T-cell (primary cell): ENCODE data around the gene NOL4L. TPM values are rescaled to one million over a fixed set of nuclear protein-coding genes. Genes with fewer than 3 reads are reported as not detected.
A peak's percentile ranks its signal among the peaks of the same experiment; 100 is the strongest.
"Not testable (repeated sequence)": the region's sequence is repeated elsewhere in the genome, so short reads cannot be mapped to it uniquely, and the experiment has no call there.

Experiments
- ATAC-seq, 4 experiments: fragments of 200-7000 bp in 3 of 4; fragments of 150-1000 bp in 1 of 4; cut with Tn5 transposase; replicated peaks in 1 of 4; 1 replicate in 3 of 4; 2 replicates in 1 of 4; pipeline ENCODE4 v1.10.0; 2021; ENCODE audit warnings: moderate library complexity in 3 of 4, mild to moderate bottlenecking in 2 of 4, moderate number of reproducible peaks in 1 of 4
- CTCF ChIA-PET, 2 donors: fragments of 300-600 bp; sonication (Branson Sonifier 250); formaldehyde crosslinking; loops; one replicate each; lab custom pipeline; 2022; ENCODE audit warnings: antibody characterized with exemption in 2 of 2; lab: Charles Lee
- POLR2A ChIA-PET, 2 donors: fragments of 300-600 bp; sonication (Branson Sonifier 250); formaldehyde crosslinking; loops; one replicate each; lab custom pipeline; 2022; ENCODE audit warnings: antibody characterized with exemption in 2 of 2; lab: Charles Lee
- DNase-seq, 35 experiments: peaks; one replicate each; pipeline versions ENCODE4 v3.0.0 to v3.0.0-alpha.2; 2013 to 2023
- H3K27ac ChIP-seq: one replicate; pipeline ENCODE4 v1.5.1; 2013; ENCODE audit warnings: low read length
- H3K27me3 ChIP-seq, 2 experiments: replicated peaks in 1 of 2; 1 replicate in 1 of 2; 2 replicates in 1 of 2; pipeline versions ENCODE4 v1.6.1 to v1.7.0; 2013; ENCODE audit warnings: low read length in 1 of 2, mixed read lengths in 1 of 2; ENCODE audit not compliant: control insufficient read depth in 2 of 2, insufficient read depth in 2 of 2; ENCODE audit errors: extremely low read depth in 1 of 2
- H3K36me3 ChIP-seq, 2 donors: 1 replicate in 1 of 2; 2 replicates in 1 of 2; pipeline versions ENCODE4 v1.6.1 to v1.7.0; 2013; ENCODE audit warnings: low read length in 1 of 2; ENCODE audit not compliant: control insufficient read depth in 2 of 2, insufficient read depth in 1 of 2; ENCODE audit errors: extremely low read depth in 1 of 2
- H3K4me1 ChIP-seq, 2 experiments: 1 replicate in 1 of 2; 2 replicates in 1 of 2; pipeline versions ENCODE4 v1.6.1 to v1.7.0; 2013; ENCODE audit warnings: low read length in 2 of 2, mixed read lengths in 1 of 2; ENCODE audit not compliant: insufficient read depth in 2 of 2, control insufficient read depth in 1 of 2; ENCODE audit errors: extremely low read depth in 1 of 2
- H3K4me3 ChIP-seq, 2 donors: 1 replicate in 1 of 2; 2 replicates in 1 of 2; pipeline versions ENCODE4 v1.5.1 to v1.7.0; 2013; ENCODE audit warnings: mild to moderate bottlenecking in 2 of 2, low read length in 1 of 2, moderate library complexity in 1 of 2; ENCODE audit not compliant: control insufficient read depth in 1 of 2; ENCODE audit errors: extremely low read depth in 1 of 2
- H3K9me3 ChIP-seq: 2 replicates; pipeline ENCODE4 v1.7.0; 2013
- H3K27ac Mint-ChIP-seq, 2 donors: one replicate each; pipeline ENCODE4 v1.8.0; 2020 to 2021; ENCODE audit warnings: mild to moderate bottlenecking in 2 of 2, mixed read lengths in 2 of 2
- H3K27me3 Mint-ChIP-seq, 2 donors: one replicate each; pipeline ENCODE4 v1.8.0; 2021 to 2022; ENCODE audit warnings: mixed read lengths in 2 of 2
- H3K36me3 Mint-ChIP-seq: one replicate; pipeline ENCODE4 v1.8.0; 2021; ENCODE audit warnings: mixed read lengths
- H3K4me1 Mint-ChIP-seq, 3 donors: one replicate each; pipeline ENCODE4 v1.8.0; 2020 to 2022; ENCODE audit warnings: mixed read lengths in 3 of 3, mild to moderate bottlenecking in 1 of 3
- H3K4me3 Mint-ChIP-seq, 3 donors: one replicate each; pipeline ENCODE4 v1.8.0; 2020 to 2022; ENCODE audit warnings: mild to moderate bottlenecking in 3 of 3, mixed read lengths in 3 of 3, moderate library complexity in 3 of 3
- H3K9me3 Mint-ChIP-seq, 3 donors: one replicate each; pipeline ENCODE4 v1.8.0; 2020 to 2022; ENCODE audit warnings: mixed read lengths in 3 of 3
- WGBS: methylation state at CpG from one replicate; pipeline ENCODE4 v1.1.5; 2013; ENCODE audit warnings: missing lambda C conversion rate; ENCODE audit not compliant: insufficient coverage; 5-methylcytosine and 5-hydroxymethylcytosine counted together
- total RNA-seq, 35 experiments: library from RNA in 6 of 35; stranded (reverse) in 6 of 35; fragments of 120-200 nt in 1 of 35; gene quantifications; one replicate each; pipeline versions ENCODE4 v1.2.1 to v1.2.4 and lab custom pipeline; 2013 to 2026

The NOL4L gene
- total RNA-seq, 5 donors from 2014 or later (not counting 1 experiment from before 2014, with no cell fraction given), result 63.5 to 88.8 (median 74.4) TPM

GRCh38 chr20:32580970-32581838 is 3.9 kb downstream of the NOL4L start:
- WGBS, result 32% methylated on average over 9 of the region's 19 CpGs
- POLR2A ChIA-PET, result interaction anchor here in 1 of 2 donors (0.6 kb wide), 1 partner anchor 13 kb away, joined by 5 read pairs; no protein-coding TSS in a partner anchor
- H3K27me3 Mint-ChIP-seq, result peaks cover 0 to 4% of the 10 kb centered on the region in 2 donors
- CTCF ChIA-PET, result interaction anchor here in 1 of 2 donors (0.5 kb wide), 1 partner anchor 238 kb away, joined by 5 read pairs; the partner anchor contains the start of gene MAPRE1
- Histone ChIP-seq H3K27me3 (peaks cover 0 to 5% of the 10 kb centered on the region in 2 experiments), H3K9me3 (no peaks in the 10 kb centered on the region), H3K27ac (peak overlapping the region; percentile 44), H3K36me3 (peaks cover 0 to 4% of the 10 kb centered on the region in 2 donors), H3K4me3 (peak overlapping the region in 1 of 2 donors; percentile 35), H3K4me1 (peaks cover 22 to 71% of the 10 kb centered on the region in 2 experiments)
- peaks cover 25 to 49% (median 49%) of the 10 kb centered on the region in 3 donors for H3K4me1 Mint-ChIP-seq
- peak overlapping the region; percentile 81 to 91 for H3K27ac Mint-ChIP-seq
- H3K4me3 Mint-ChIP-seq, result peak overlapping the region; percentile 75 to 79 (median 78)
- no peaks in the 10 kb centered on the region for H3K36me3 Mint-ChIP-seq
- DNase-seq (peak in 8 of 35 experiments; percentile 14 to 46 (median 34)), ATAC-seq (peak in 2 of 4 experiments; percentile 14 to 46)
- no peaks in the 10 kb centered on the region for H3K9me3 Mint-ChIP-seq

- peaks cover 20 to 71% of the 10 kb centered on the region in 2 experiments for H3K4me1 ChIP-seq
- 91% methylated on average over 16 of the region's 21 CpGs for WGBS
- peaks cover 18 to 43% (median 43%) of the 10 kb centered on the region in 3 donors for H3K4me1 Mint-ChIP-seq
- ATAC-seq (peak in 1 of 4 experiments; percentile 5), DNase-seq (no peak)
- H3K27me3 ChIP-seq, result no peaks in the 10 kb centered on the region
- H3K27ac Mint-ChIP-seq, result peak overlapping the region; percentile 81 to 91
- H3K9me3 ChIP-seq, result no peaks in the 10 kb centered on the region
- no peak overlapping the region for H3K4me3 ChIP-seq
- H3K9me3 Mint-ChIP-seq, result no peaks in the 10 kb centered on the region
- H3K27me3 Mint-ChIP-seq, result no peaks in the 10 kb centered on the region
- H3K36me3 ChIP-seq, result peaks cover 0 to 4% of the 10 kb centered on the region in 2 donors
- H3K4me3 Mint-ChIP-seq, result peak overlapping the region in 1 of 3 donors; percentile 79
- CTCF ChIA-PET, result interaction anchor here in 1 of 2 donors (0.5 kb wide), 1 partner anchor 239 kb away, joined by 5 read pairs; the partner anchor contains the start of gene MAPRE1
- peak overlapping the region; percentile 44 for H3K27ac ChIP-seq
- POLR2A ChIA-PET, result interaction anchor here in 1 of 2 donors (0.7 kb wide), 1 partner anchor 44 kb away, joined by 14 read pairs; no protein-coding TSS in a partner anchor
- no peaks in the 10 kb centered on the region for H3K36me3 Mint-ChIP-seq
These were observed 4.7 kb downstream of the NOL4L start for GRCh38 chr20:32580219-32580969.

GRCh38 chr20:32578840-32579390 is 6.2 kb downstream of the NOL4L start:
- DNase-seq (peak in 1 of 35 experiments; percentile 23), ATAC-seq (peak in 1 of 4 experiments; percentile 18)
- H3K9me3 ChIP-seq, result no peaks in the 10 kb centered on the region
- no peaks in the 10 kb centered on the region for H3K27me3 ChIP-seq
- H3K9me3 Mint-ChIP-seq, result no peaks in the 10 kb centered on the region
- peaks cover 20 to 86% of the 10 kb centered on the region in 2 experiments for H3K4me1 ChIP-seq
- CTCF ChIA-PET, result no interaction called here
- peaks cover 0 to 10% of the 10 kb centered on the region in 2 donors for H3K36me3 ChIP-seq
- no peak overlapping the region for H3K4me3 ChIP-seq
- H3K27me3 Mint-ChIP-seq, result no peaks in the 10 kb centered on the region
- H3K4me3 Mint-ChIP-seq, result peak overlapping the region in 1 of 3 donors; percentile 79
- no peak overlapping the region for H3K27ac ChIP-seq
- H3K27ac Mint-ChIP-seq, result peak overlapping the region; percentile 81 to 91
- POLR2A ChIA-PET, result no interaction called here
- no peaks in the 10 kb centered on the region for H3K36me3 Mint-ChIP-seq
- H3K4me1 Mint-ChIP-seq, result peaks cover 18 to 43% (median 43%) of the 10 kb centered on the region in 3 donors
- WGBS, result 82% methylated on average over 10 of the region's 12 CpGs

GRCh38 chr20:32578062-32578461 is 7.1 kb downstream of the NOL4L start:
- H3K4me3 Mint-ChIP-seq, result peak overlapping the region in 1 of 3 donors; percentile 46
- H3K27me3 Mint-ChIP-seq, H3K27ac ChIP-seq, POLR2A ChIA-PET, H3K9me3 ChIP-seq, CTCF ChIA-PET, ATAC-seq, H3K4me3 ChIP-seq, DNase-seq, H3K27me3 ChIP-seq, H3K36me3 Mint-ChIP-seq, H3K9me3 Mint-ChIP-seq: not testable (repeated sequence)
- Histone ChIP-seq H3K36me3 (peaks cover 0 to 10% of the 10 kb centered on the region in 2 donors), H3K4me1 (peaks cover 20 to 92% of the 10 kb centered on the region in 2 experiments)
- H3K27ac Mint-ChIP-seq, result peak overlapping the region; percentile 81 to 83
- 44% methylated on average over 1 of the region's 3 CpGs for WGBS
- peaks cover 18 to 43% (median 43%) of the 10 kb centered on the region in 3 donors for H3K4me1 Mint-ChIP-seq

- H3K9me3 Mint-ChIP-seq, result no peaks in the 10 kb centered on the region
- H3K36me3 Mint-ChIP-seq, result no peaks in the 10 kb centered on the region
- no peaks in the 10 kb centered on the region for H3K27me3 Mint-ChIP-seq
- H3K27ac ChIP-seq, result no peak overlapping the region
- no peaks in the 10 kb centered on the region for H3K27me3 ChIP-seq
- no CpG with 5 or more reads among the region's 4 CpGs for WGBS
- CTCF ChIA-PET, result no interaction called here
- POLR2A ChIA-PET, result no interaction called here
- peaks cover 20 to 95% of the 10 kb centered on the region in 2 experiments for H3K4me1 ChIP-seq
- H3K36me3 ChIP-seq, result peaks cover 0 to 10% of the 10 kb centered on the region in 2 donors
- ATAC-seq (no peak), DNase-seq (no peak)
- peak overlapping the region in 1 of 3 donors; percentile 46 for H3K4me3 Mint-ChIP-seq
- peaks cover 18 to 46% (median 46%) of the 10 kb centered on the region in 3 donors for H3K4me1 Mint-ChIP-seq
- H3K9me3 ChIP-seq, result no peaks in the 10 kb centered on the region
- no peak overlapping the region for H3K4me3 ChIP-seq
- H3K27ac Mint-ChIP-seq, result peak overlapping the region in 1 of 2 donors; percentile 83
These were observed 7.5 kb downstream of the NOL4L start for GRCh38 chr20:32577657-32578056.
